ENCODE results near the gene IRF9.

GRCh38 chr14:24181371-24182077 is 20.5 kb downstream of the IRF9 start:
- TF ChIP-seq SUZ12 (IDR thresholded peaks at IDR 0.05): no peak
- no peak for TF ChIP-seq ARNT (IDR thresholded peaks at IDR 0.05)
- no peak for TF ChIP-seq BHLHE40 (IDR thresholded peaks at IDR 0.05; ENCODE audit: borderline replicate concordance)
- TF ChIP-seq LEF1 (IDR thresholded peaks at IDR 0.05; ENCODE audit: borderline replicate concordance): no peak
- no peak for TF ChIP-seq ELF4 (IDR thresholded peaks at IDR 0.05)
- no peak for TF ChIP-seq CTBP1 (IDR thresholded peaks at IDR 0.05; ENCODE audit: borderline replicate concordance)
